ENCODE data around the gene XPO6.

The XPO6 gene

GRCh38 chr16:28182801-28183200 is 29.0 kb downstream of the XPO6 start:
- H3K9me3 Mint-ChIP-seq: no peaks in the 10 kb centered on the region

DNA sequence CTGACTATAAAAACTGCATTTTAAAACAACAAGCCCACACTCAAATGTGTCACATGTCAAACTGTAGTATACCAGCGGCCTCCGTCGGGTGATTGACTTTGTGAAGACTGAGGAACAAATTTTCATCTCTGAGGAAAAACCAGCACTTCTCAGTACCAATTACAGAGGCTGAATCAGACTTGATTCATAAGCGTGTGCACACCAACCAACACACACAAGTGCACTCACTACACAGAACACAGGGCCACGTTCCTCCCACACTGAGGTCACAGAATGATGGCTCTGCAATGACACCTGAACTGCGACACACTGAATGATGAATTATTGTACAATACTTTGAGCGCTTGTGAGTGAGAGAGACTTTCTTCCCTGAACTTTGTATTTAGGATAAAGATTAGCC is 29.6 kb downstream of the XPO6 start:
- peaks cover 86% of the 10 kb centered on the region for H3K4me1 Mint-ChIP-seq (ENCODE audit: low read depth)
- H3K27me3 Mint-ChIP-seq: no peaks in the 10 kb centered on the region
- H3K4me3 Mint-ChIP-seq: peak overlapping the region; percentile 73
- peak overlapping the region; percentile 98 for H3K27ac Mint-ChIP-seq
- H3K36me3 Mint-ChIP-seq (ENCODE audit: low read depth): peaks cover 78% of the 10 kb centered on the region
- no peaks in the 10 kb centered on the region for H3K9me3 Mint-ChIP-seq

More at GRCh38 chr16:28182801-28183200, 29.0 kb downstream of the XPO6 start:
- H3K36me3 Mint-ChIP-seq (ENCODE audit: low read depth): peaks cover 78% of the 10 kb centered on the region
- peak overlapping the region; percentile 98 for H3K27ac Mint-ChIP-seq
- no peak overlapping the region for H3K4me3 Mint-ChIP-seq
- H3K4me1 Mint-ChIP-seq (ENCODE audit: low read depth): peaks cover 88% of the 10 kb centered on the region
- H3K27me3 Mint-ChIP-seq: no peaks in the 10 kb centered on the region

GRCh38 chr16:28181515-28181914 is 30.2 kb downstream of the XPO6 start:
- Mint-ChIP-seq H3K27me3 (no peaks in the 10 kb centered on the region), H3K27ac (peak overlapping the region; percentile 98), H3K9me3 (no peaks in the 10 kb centered on the region), H3K36me3 (ENCODE audit: low read depth) (peaks cover 78% of the 10 kb centered on the region), H3K4me3 (peak overlapping the region; percentile 73), H3K4me1 (ENCODE audit: low read depth) (peaks cover 83% of the 10 kb centered on the region)

DNA sequence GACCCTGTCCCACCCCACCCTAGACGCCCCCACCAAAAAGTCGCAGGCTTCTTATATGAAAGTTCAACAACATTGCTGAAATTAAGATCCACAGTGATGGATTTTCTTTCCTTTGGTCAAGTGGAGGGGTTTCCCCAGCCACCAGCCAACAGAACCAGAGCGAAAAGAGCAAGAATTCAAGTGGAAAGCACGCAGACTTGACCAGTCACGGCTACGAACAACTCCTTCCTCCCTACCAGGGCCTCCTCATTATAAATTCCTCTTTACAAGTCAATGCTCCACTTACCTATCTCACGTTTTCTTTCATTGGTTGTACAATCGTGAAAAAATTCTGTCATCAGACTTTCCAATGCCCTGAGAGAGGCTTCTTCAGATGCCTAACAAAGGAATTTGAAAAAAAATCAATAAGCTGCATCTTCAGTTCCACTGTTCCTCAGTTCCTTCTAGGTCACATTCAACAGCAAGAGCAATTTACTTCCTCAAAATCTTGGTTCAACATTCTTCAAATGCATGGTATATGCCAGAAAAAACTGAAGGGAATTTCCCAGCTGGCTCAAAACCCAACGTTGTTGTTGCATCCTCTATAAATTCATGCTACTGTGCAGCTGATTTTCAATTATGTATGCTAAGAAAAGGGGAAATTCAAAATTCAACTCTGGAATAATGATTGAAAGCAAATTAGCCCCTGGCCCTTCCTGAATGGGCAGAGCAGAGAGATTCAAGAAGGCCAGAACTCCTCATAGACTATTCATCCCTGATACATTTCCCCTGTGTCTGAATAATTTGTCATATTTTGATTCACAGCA is 30.9 kb downstream of the XPO6 start:
- H3K9me3 Mint-ChIP-seq: no peaks in the 10 kb centered on the region
- peaks cover 78% of the 10 kb centered on the region for H3K36me3 Mint-ChIP-seq (ENCODE audit: low read depth)
- peak overlapping the region; percentile 98 for H3K27ac Mint-ChIP-seq
- H3K4me1 Mint-ChIP-seq (ENCODE audit: low read depth): peaks cover 80% of the 10 kb centered on the region
- H3K27me3 Mint-ChIP-seq: no peaks in the 10 kb centered on the region
- H3K4me3 Mint-ChIP-seq: peak overlapping the region; percentile 73

DNA sequence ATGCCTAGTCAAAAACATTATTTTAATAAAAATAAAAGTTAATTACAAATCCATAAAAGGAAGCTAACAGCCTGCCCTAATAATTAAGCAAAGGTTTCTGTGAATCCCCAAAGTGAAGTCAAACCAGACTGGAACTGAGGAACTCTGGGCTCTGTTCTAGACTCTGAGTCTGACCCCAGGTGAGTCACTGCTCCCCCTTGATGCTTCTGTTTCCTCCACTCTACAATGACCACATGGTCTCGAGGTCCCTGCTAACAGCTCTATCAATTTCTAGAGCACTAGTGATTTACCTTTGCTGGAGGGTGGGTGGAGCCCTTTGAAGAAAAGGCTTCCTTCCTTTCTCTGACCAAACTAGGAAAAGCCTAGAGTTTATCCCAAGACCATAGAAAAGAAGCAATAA is 32.4 kb downstream of the XPO6 start:
- no peaks in the 10 kb centered on the region for H3K9me3 Mint-ChIP-seq
- peaks cover 81% of the 10 kb centered on the region for H3K4me1 Mint-ChIP-seq (ENCODE audit: low read depth)
- peak overlapping the region; percentile 9 for H3K4me3 Mint-ChIP-seq
- H3K36me3 Mint-ChIP-seq (ENCODE audit: low read depth): peaks cover 81% of the 10 kb centered on the region
- peak overlapping the region; percentile 74 for H3K27ac Mint-ChIP-seq
- no peaks in the 10 kb centered on the region for H3K27me3 Mint-ChIP-seq

GRCh38 chr16:28175715-28176114 is 36.0 kb downstream of the XPO6 start:
- H3K27me3 Mint-ChIP-seq: no peaks in the 10 kb centered on the region
- H3K36me3 Mint-ChIP-seq (ENCODE audit: low read depth): peaks cover 81% of the 10 kb centered on the region

DNA sequence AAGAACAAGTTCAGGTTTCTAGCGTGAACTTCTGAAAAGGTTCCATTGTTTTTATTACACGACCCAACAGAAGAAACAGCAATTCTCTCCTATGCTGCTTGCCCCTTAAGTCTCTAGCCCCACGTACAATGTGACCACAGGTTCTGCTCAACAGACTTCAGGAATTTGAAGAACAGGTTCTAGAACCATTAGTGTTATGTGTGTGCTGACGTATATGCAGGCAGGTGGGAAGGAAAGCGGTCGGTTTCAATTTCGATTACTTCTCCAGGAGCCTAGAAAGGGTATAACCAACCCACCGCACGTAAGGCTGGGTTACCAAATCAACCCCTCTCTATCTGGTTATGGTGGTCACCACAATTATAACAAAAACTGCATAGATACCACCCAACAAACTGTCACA is 39.4 kb downstream of the XPO6 start:
- Mint-ChIP-seq H3K36me3 (ENCODE audit: low read depth) (peaks cover 78% of the 10 kb centered on the region), H3K27ac (no peak overlapping the region), H3K27me3 (no peaks in the 10 kb centered on the region), H3K4me3 (no peak overlapping the region), H3K9me3 (no peaks in the 10 kb centered on the region), H3K4me1 (ENCODE audit: low read depth) (peaks cover 73% of the 10 kb centered on the region)

More at GRCh38 chr16:28175715-28176114, 36.0 kb downstream of the XPO6 start:
- Mint-ChIP-seq H3K9me3 (no peaks in the 10 kb centered on the region), H3K4me1 (ENCODE audit: low read depth) (peaks cover 70% of the 10 kb centered on the region), H3K27ac (no peak overlapping the region), H3K4me3 (no peak overlapping the region)

GRCh38 chr16:28171816-28172215 is 39.9 kb downstream of the XPO6 start:
- Mint-ChIP-seq H3K4me1 (ENCODE audit: low read depth) (peaks cover 76% of the 10 kb centered on the region), H3K4me3 (no peak overlapping the region), H3K27ac (peak overlapping the region; percentile 56), H3K27me3 (no peaks in the 10 kb centered on the region), H3K9me3 (no peaks in the 10 kb centered on the region), H3K36me3 (ENCODE audit: low read depth) (peaks cover 78% of the 10 kb centered on the region)

DNA sequence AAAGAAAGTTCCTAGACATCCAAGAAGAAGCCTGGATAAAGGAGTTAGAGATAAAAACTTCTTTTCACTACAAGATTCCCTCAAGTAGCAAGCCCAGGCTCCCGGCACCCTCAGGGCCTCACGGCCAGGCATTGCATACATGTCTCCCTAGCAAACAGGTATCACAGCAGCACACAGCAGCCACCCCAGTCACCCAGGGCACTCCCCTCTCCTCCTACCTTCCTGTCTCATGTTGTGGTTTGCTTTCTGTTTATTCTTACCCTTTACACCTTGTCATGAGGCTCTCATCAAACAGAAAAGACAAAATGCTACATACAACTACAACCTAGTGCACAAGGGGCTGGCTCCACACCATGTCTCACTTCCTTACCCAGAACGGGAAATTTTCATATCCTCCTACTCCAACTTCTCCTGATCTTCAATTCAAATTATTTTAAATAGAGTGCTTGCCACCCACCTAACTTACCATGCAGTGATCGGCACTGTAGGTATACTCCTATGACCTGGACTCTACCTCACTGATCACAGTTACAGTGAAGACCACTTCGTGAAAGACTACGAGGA is 42.7 kb downstream of the XPO6 start:
- Mint-ChIP-seq H3K27ac (peak overlapping the region; percentile 66), H3K27me3 (no peaks in the 10 kb centered on the region), H3K9me3 (no peaks in the 10 kb centered on the region), H3K36me3 (ENCODE audit: low read depth) (peaks cover 77% of the 10 kb centered on the region), H3K4me1 (ENCODE audit: low read depth) (peaks cover 81% of the 10 kb centered on the region), H3K4me3 (no peak overlapping the region)

- peaks cover 77% of the 10 kb centered on the region for H3K36me3 Mint-ChIP-seq (ENCODE audit: low read depth)
- no peaks in the 10 kb centered on the region for H3K27me3 Mint-ChIP-seq
- H3K4me3 Mint-ChIP-seq: no peak overlapping the region
- peak overlapping the region; percentile 89 for H3K27ac Mint-ChIP-seq
- H3K4me1 Mint-ChIP-seq (ENCODE audit: low read depth): peaks cover 85% of the 10 kb centered on the region
- no peaks in the 10 kb centered on the region for H3K9me3 Mint-ChIP-seq
Measured at GRCh38 chr16:28167730-28168129, 44.0 kb downstream of the XPO6 start.

- no peaks in the 10 kb centered on the region for H3K9me3 Mint-ChIP-seq
- peaks cover 74% of the 10 kb centered on the region for H3K36me3 Mint-ChIP-seq (ENCODE audit: low read depth)
- H3K27ac Mint-ChIP-seq: peak overlapping the region; percentile 89
- peak overlapping the region; percentile 3 for H3K4me3 Mint-ChIP-seq
- H3K27me3 Mint-ChIP-seq: no peaks in the 10 kb centered on the region
- H3K4me1 Mint-ChIP-seq (ENCODE audit: low read depth): peaks cover 85% of the 10 kb centered on the region
Measured at GRCh38 chr16:28167221-28167620, 44.5 kb downstream of the XPO6 start.

DNA sequence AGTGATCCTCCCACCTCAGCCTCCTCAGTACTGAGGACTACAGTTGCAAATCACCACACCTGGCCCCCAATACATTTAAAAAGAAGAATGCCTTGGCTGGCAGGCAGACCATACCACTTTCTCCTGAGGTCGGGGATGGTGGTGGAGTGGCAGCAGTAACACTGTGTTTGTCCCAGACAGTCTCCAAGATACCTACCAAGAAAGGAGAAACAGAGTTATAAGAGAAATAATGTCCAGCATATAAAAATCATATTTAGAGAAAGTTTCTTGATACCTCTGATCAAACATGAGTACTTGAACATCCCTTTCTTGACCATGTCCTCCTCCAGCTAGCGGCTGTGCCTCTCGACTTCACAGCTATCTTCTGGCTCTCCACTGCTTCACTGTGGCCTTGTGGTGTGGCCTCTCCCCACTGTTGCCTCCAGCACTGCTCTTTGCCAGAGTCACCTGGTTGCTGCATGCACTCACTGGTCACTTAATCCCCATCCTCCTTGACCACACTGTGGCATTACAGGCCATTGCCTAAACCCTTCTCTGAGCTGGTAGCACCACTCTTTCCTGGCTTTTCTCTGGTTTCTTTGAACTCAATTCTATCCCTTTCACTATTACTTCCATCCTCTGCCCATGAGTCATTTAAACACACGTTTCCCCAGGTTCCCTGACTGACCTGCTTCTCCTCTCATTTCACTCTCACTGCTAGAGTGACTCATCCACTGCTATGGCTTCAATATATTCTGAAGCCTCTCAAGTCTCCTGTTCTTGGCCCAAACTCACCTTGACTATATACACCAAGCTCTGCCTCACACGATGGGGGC is 45.2 kb downstream of the XPO6 start:
- Mint-ChIP-seq H3K27ac (peak overlapping the region; percentile 89), H3K4me3 (peak overlapping the region; percentile 3), H3K36me3 (ENCODE audit: low read depth) (peaks cover 74% of the 10 kb centered on the region), H3K4me1 (ENCODE audit: low read depth) (peaks cover 85% of the 10 kb centered on the region), H3K9me3 (no peaks in the 10 kb centered on the region), H3K27me3 (no peaks in the 10 kb centered on the region)

DNA sequence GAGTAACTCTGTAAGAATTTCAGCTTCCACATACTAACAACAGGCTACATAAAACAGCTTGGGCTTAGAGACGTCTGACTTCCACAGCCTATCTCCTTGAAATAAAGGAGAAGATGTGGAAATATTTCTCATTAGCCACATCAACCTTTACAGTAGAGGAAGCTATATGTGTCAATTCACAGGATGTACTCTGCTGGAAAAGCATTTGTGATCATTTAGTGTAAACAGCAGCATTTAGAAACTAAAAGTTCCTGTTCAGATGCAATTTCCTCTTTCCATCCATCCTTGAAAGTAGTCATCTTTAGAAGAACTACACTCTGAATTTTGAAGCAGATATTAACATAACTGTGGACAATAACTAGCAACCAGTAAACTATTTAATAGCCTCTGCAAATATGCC is 46.2 kb downstream of the XPO6 start:
- Mint-ChIP-seq H3K9me3 (no peaks in the 10 kb centered on the region), H3K4me1 (ENCODE audit: low read depth) (peaks cover 92% of the 10 kb centered on the region), H3K27me3 (no peaks in the 10 kb centered on the region), H3K4me3 (no peak overlapping the region), H3K36me3 (ENCODE audit: low read depth) (peaks cover 82% of the 10 kb centered on the region), H3K27ac (peak overlapping the region; percentile 43)

- Mint-ChIP-seq H3K27me3 (no peaks in the 10 kb centered on the region), H3K36me3 (ENCODE audit: low read depth) (peaks cover 85% of the 10 kb centered on the region), H3K4me1 (ENCODE audit: low read depth) (peaks cover 94% of the 10 kb centered on the region), H3K4me3 (no peak overlapping the region), H3K9me3 (no peaks in the 10 kb centered on the region), H3K27ac (peak overlapping the region; percentile 76)
Measured at GRCh38 chr16:28164140-28164539, 47.6 kb downstream of the XPO6 start.

GRCh38 chr16:28163699-28164098 is 48.1 kb downstream of the XPO6 start:
- peaks cover 85% of the 10 kb centered on the region for H3K36me3 Mint-ChIP-seq (ENCODE audit: low read depth)
- peaks cover 94% of the 10 kb centered on the region for H3K4me1 Mint-ChIP-seq (ENCODE audit: low read depth)
- H3K9me3 Mint-ChIP-seq: no peaks in the 10 kb centered on the region
- no peak overlapping the region for H3K4me3 Mint-ChIP-seq
- H3K27me3 Mint-ChIP-seq: no peaks in the 10 kb centered on the region
- H3K27ac Mint-ChIP-seq: peak overlapping the region; percentile 76

All from stimulated activated naive CD8-positive, alpha-beta T cell treated with anti-CD3 and anti-CD28 coated beads, Interleukin-15, Interleukin-2, amounts not matched to agents 100 ng/mL and 50 ng/mL, for 24 hours (primary cell).